Measurements from ENCODE around the gene KCNK6. TPM values are rescaled to one million over a fixed set of nuclear protein-coding genes. Genes with fewer than 3 reads are reported as not detected.

The KCNK6 gene
- total RNA-seq, 3 donors from 2014 or later, result 3.5 to 5.1 (median 3.6) TPM

DNA sequence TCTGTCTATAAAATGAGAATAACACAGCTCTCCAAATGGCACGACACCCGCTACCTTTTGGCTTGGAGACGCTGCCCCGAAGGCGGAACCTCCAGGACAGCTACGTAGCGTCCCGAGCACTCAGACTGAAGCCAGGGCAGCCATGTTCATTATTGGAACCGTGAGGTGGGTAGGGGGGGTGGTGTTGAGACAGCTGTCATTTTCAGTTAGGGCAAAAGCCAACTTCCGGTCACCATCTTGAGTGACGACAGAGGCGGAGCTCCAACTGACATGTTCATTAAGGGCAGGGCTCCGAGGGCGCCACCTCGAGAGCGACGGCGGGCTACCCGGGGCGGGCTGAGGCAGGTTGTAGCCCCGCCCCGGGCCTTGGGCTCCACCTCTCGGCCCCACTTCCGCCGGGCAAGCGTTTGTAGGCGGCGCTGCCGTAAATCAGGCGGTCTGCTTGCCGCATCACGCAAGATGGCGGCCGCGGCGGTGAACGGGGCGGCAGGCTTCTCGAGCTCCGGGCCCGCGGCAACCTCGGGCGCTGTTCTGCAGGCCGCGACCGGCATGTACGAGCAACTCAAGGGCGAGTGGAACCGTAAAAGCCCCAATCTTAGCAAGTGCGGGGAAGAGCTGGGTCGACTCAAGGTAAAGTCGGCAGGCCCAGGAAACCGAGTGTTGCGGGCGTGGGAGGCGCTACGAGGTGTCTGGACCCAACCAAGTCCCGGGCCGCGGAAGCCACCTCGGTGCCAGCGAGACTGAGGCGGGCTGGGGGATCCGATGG lies 54.9 kb downstream of the KCNK6 start, which contains the start of gene PSMD8:
Gene PSMD8 (plus strand): TSS at position 240 of the 766 bp plus-strand sequence. CDS start 31 bp downstream, at position 271.
- H3K27ac ChIP-seq, result peak within 1 kb of the TSS; percentile 92
- peak; percentile 99 for DNase-seq (ENCODE audit: low spot score in 2 of 2)
- H3K36me3 ChIP-seq, result no peaks in the 10 kb centered on the region
- peaks cover 7 to 12% of the 10 kb centered on the region in 2 donors for H3K4me1 ChIP-seq
- H3K27me3 ChIP-seq, result no peaks in the 10 kb centered on the region
- intact Hi-C loops (cut with DNase I; ENCODE audit: low total_unique reads), result no loop called here
- no peaks in the 10 kb centered on the region for H3K9me3 ChIP-seq
- peak; percentile 87 for TF ChIP-seq POLR2A (IDR thresholded peaks at IDR 0.05)
- no peak for TF ChIP-seq CTCF (IDR thresholded peaks at IDR 0.05)
- TF ChIP-seq POLR2AphosphoS5 (IDR thresholded peaks at IDR 0.05), result peak; percentile 91 to 97 (median 96)
- peak within 1 kb of the TSS; percentile 75 to 90 (median 87) for H3K4me3 ChIP-seq

GRCh38 chr19:38375098-38375493 lies 55.5 kb downstream of the KCNK6 start:
- Histone ChIP-seq H3K27ac (peak overlapping the region; percentile 92), H3K9me3 (no peaks in the 10 kb centered on the region), H3K4me3 (peak overlapping the region; percentile 75 to 90 (median 87)), H3K36me3 (no peaks in the 10 kb centered on the region), H3K27me3 (no peaks in the 10 kb centered on the region), H3K4me1 (peaks cover 7 to 12% of the 10 kb centered on the region in 2 donors)
- TF ChIP-seq CTCF (IDR thresholded peaks at IDR 0.05) (no peak), POLR2AphosphoS5 (IDR thresholded peaks at IDR 0.05) (no peak), POLR2A (IDR thresholded peaks at IDR 0.05) (no peak)
- no peak for DNase-seq (ENCODE audit: low spot score in 2 of 2)
- intact Hi-C loops (cut with DNase I; ENCODE audit: low total_unique reads), result no loop called here

- intact Hi-C loops (cut with DNase I; ENCODE audit: low total_unique reads), result no loop called here
- Histone ChIP-seq H3K36me3 (peaks cover under 1% of the 10 kb centered on the region), H3K27ac (no peak overlapping the region), H3K9me3 (no peaks in the 10 kb centered on the region), H3K4me1 (peaks cover 7 to 12% of the 10 kb centered on the region in 2 donors), H3K4me3 (peak overlapping the region; percentile 75 to 90 (median 87)), H3K27me3 (no peaks in the 10 kb centered on the region)
- no peak for DNase-seq (ENCODE audit: low spot score in 2 of 2)
- TF ChIP-seq CTCF (IDR thresholded peaks at IDR 0.05) (no peak), POLR2A (IDR thresholded peaks at IDR 0.05) (no peak), POLR2AphosphoS5 (IDR thresholded peaks at IDR 0.05) (no peak)
Measured at GRCh38 chr19:38375748-38376147, 56.1 kb downstream of the KCNK6 start.

- Histone ChIP-seq H3K4me1 (peaks cover 7 to 12% of the 10 kb centered on the region in 2 donors), H3K36me3 (peaks cover 4% of the 10 kb centered on the region), H3K27me3 (no peaks in the 10 kb centered on the region), H3K27ac (no peak overlapping the region), H3K9me3 (no peaks in the 10 kb centered on the region), H3K4me3 (peak overlapping the region in 1 of 3 donors; percentile 87)
- intact Hi-C loops (cut with DNase I; ENCODE audit: low total_unique reads), result no loop called here
- no peak for TF ChIP-seq CTCF (IDR thresholded peaks at IDR 0.05)
- TF ChIP-seq POLR2AphosphoS5 (IDR thresholded peaks at IDR 0.05), result no peak
- no peak for TF ChIP-seq POLR2A (IDR thresholded peaks at IDR 0.05)
- no peak for DNase-seq (ENCODE audit: low spot score in 2 of 2)
Measured at GRCh38 chr19:38376576-38376975, 56.9 kb downstream of the KCNK6 start.

DNA sequence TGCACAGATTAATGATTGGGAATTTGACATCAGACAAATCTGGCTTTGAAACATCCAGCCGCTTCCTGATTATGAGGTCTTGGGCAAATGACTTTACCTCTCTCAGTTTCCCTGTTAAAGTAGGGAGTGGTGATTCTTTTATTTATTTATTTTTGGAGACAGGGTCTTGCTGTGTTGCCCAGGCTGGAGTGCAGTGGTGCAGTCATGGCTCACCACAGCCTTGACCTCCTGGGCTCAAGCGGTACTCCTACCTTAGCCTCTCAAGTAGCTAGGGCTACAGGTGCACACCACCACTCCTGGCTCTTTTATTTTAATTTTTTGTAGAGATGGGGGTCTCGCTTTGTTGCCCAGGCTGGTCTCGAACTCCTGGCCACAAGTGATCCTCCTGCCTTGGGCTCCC lies 57.4 kb downstream of the KCNK6 start:
- no peaks in the 10 kb centered on the region for H3K9me3 ChIP-seq
- intact Hi-C loops (cut with DNase I; ENCODE audit: low total_unique reads), result no loop called here
- no peak overlapping the region for H3K27ac ChIP-seq
- peaks cover 4% of the 10 kb centered on the region for H3K36me3 ChIP-seq
- H3K4me3 ChIP-seq, result no peak overlapping the region
- no peak for TF ChIP-seq POLR2A (IDR thresholded peaks at IDR 0.05)
- TF ChIP-seq CTCF (IDR thresholded peaks at IDR 0.05), result no peak
- TF ChIP-seq POLR2AphosphoS5 (IDR thresholded peaks at IDR 0.05), result no peak
- H3K4me1 ChIP-seq, result peaks cover 7 to 12% of the 10 kb centered on the region in 2 donors
- DNase-seq (ENCODE audit: low spot score in 2 of 2), result no peak
- no peaks in the 10 kb centered on the region for H3K27me3 ChIP-seq

Measured in breast epithelium (tissue), 4 donors.